Measurements from ENCODE around the gene TEKT2. TPM values are rescaled to one million over a fixed set of nuclear protein-coding genes. Genes with fewer than 3 reads are reported as not detected.

The TEKT2 gene, protein sequence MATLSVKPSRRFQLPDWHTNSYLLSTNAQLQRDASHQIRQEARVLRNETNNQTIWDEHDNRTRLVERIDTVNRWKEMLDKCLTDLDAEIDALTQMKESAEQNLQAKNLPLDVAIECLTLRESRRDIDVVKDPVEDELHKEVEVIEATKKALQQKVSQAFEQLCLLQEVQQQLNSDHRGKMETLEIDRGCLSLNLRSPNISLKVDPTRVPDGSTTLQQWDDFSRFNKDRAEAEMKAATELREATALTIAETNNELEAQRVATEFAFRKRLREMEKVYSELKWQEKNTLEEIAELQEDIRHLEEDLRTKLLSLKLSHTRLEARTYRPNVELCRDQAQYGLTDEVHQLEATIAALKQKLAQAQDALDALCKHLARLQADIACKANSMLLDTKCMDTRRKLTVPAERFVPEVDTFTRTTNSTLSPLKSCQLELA
- not detected for total RNA-seq

DNA sequence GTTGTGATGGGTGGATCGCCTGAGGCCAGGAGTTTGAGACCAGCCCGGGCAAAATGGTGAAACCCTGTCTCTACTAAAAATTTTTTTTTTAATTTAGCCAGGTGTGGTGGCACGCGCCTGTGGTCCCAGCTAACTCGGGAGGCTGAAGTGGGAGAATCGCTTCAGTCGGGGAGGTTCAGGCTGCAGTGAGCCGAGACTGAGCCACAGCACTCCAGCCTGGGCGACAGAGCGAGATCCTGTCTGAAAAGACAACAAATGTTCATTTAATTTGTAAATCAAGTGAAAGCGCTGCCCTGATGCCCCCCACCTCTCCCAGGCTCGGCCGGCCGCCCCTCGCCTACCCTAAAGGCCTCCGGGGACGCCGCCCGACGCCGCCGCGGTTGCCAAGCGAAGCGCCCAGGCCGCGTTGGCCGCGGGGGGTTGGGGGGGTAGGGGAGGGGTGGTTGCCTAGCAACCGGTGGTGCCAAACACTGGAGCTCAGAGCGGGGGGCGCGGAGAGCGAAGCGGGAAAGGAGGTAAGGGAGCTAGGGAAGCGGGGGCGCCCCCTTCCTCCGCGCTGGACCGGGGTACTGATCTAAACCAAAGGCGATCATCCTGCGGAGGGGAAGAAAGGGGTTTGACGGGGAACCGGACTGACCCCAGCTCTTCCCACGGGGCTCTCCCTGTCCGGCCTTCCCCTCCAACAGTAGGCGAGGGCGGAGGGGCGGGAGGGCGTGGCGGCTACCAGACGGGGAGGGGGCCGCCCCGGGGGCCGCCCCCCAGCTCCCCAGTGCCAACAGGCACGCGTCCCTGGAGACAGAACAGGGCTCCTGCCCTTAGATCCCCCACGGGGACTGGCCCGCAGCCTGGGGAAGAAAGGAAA is at the start of gene TEKT2:
Gene TEKT2, plus strand, starts transcription at position 460 of the 862 bp plus-strand sequence. CDS start 828 bp downstream, outside the sequence.
- no peak for TF ChIP-seq POLR2A (IDR thresholded peaks at IDR 0.05)
- TF ChIP-seq, protein P1, sequence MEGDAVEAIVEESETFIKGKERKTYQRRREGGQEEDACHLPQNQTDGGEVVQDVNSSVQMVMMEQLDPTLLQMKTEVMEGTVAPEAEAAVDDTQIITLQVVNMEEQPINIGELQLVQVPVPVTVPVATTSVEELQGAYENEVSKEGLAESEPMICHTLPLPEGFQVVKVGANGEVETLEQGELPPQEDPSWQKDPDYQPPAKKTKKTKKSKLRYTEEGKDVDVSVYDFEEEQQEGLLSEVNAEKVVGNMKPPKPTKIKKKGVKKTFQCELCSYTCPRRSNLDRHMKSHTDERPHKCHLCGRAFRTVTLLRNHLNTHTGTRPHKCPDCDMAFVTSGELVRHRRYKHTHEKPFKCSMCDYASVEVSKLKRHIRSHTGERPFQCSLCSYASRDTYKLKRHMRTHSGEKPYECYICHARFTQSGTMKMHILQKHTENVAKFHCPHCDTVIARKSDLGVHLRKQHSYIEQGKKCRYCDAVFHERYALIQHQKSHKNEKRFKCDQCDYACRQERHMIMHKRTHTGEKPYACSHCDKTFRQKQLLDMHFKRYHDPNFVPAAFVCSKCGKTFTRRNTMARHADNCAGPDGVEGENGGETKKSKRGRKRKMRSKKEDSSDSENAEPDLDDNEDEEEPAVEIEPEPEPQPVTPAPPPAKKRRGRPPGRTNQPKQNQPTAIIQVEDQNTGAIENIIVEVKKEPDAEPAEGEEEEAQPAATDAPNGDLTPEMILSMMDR (IDR thresholded peaks at IDR 0.05) = no peak
- H3K36me3 ChIP-seq = no peaks in the 10 kb centered on the region
- peak within 1 kb of the TSS; percentile 14 to 47 (median 37) for H3K4me3 ChIP-seq
- H3K4me1 ChIP-seq = peaks cover 0 to 16% (median 9%) of the 10 kb centered on the region in 4 donors
- H3K9me3 ChIP-seq = no peaks in the 10 kb centered on the region
- DNase-seq = peak in 2 of 3 donors; percentile 15 to 51
- H3K27me3 ChIP-seq = no peaks in the 10 kb centered on the region
- no peak within 1 kb of the TSS for H3K27ac ChIP-seq

DNA sequence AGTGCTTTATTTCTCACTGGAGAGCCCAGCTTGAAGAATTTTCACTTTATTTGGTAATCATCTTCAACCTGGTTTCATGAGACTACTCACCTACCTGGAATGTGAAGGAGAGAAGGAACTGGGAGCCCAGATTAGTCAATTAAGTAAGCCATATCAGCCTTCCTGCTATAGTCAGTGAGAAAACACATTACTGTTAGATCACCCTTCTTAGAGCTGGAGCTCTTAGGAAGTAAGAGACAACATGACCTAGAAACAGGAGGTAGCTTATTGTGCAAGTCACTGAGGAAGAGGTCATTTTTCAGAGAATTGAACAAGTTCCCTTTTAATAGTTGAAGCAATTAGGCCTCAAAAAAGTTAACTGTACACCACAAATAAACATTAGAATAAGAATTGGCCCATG is 49.2 kb upstream of the TEKT2 start:
- Histone ChIP-seq H3K4me1 (no peaks in the 10 kb centered on the region), H3K36me3 (peaks cover 0 to 45% (median 0%) of the 10 kb centered on the region in 3 donors), H3K27me3 (no peaks in the 10 kb centered on the region), H3K4me3 (no peak overlapping the region), H3K27ac (no peak overlapping the region), H3K9me3 (no peaks in the 10 kb centered on the region)
- no peak for DNase-seq
- TF ChIP-seq, protein P1 (IDR thresholded peaks at IDR 0.05) = no peak
- no peak for TF ChIP-seq POLR2A (IDR thresholded peaks at IDR 0.05)

DNA sequence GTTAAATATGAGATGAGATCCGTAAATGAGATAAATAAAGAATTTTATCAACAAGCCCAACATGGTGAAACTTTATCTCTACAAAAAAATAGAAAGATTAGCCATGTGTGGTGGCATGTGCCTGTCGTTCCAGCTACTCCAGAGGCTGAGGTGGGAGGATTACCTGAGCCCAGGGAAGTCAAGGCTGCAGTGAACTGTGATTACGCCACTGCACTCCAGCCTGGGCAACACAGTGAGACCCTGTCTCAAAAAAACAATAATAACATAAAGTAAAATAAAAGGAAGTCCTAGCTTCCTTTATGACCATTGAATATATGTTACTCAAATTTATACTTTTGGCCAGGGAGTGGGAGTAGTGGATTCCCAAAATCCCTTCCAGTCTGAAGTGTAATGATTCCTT is 48.7 kb upstream of the TEKT2 start:
- no peak for DNase-seq
- H3K27me3 ChIP-seq = no peaks in the 10 kb centered on the region
- H3K4me1 ChIP-seq = no peaks in the 10 kb centered on the region
- no peaks in the 10 kb centered on the region for H3K9me3 ChIP-seq
- H3K4me3 ChIP-seq = no peak overlapping the region
- H3K27ac ChIP-seq = no peak overlapping the region
- peaks cover 0 to 50% (median 0%) of the 10 kb centered on the region in 3 donors for H3K36me3 ChIP-seq
- TF ChIP-seq, protein P1 (IDR thresholded peaks at IDR 0.05) = no peak
- TF ChIP-seq POLR2A (IDR thresholded peaks at IDR 0.05) = no peak

DNA sequence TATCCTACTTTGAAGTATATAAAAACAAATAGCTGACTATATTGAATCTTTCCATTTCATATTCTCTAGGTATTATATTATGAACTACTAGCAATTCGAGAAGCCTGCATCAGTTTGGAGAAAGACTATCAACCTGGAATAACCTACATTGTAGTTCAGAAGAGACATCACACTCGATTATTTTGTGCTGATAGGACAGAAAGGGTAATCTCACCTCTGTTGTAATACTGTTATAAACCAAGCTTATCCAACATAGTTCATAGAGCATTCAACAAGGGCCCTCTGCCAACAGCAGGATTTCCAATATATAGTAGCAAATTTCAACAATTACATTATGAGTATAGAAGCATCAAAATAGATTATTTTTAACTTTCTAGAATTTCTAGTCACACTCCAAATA is 43.7 kb upstream of the TEKT2 start:
- DNase-seq = no peak
- Histone ChIP-seq H3K4me1 (no peaks in the 10 kb centered on the region), H3K36me3 (peaks cover 0 to 72% (median 0%) of the 10 kb centered on the region in 3 donors), H3K27me3 (no peaks in the 10 kb centered on the region), H3K9me3 (no peaks in the 10 kb centered on the region), H3K4me3 (no peak overlapping the region), H3K27ac (no peak overlapping the region)
- no peak for TF ChIP-seq POLR2A (IDR thresholded peaks at IDR 0.05)
- TF ChIP-seq, protein P1 (IDR thresholded peaks at IDR 0.05) = no peak

DNA sequence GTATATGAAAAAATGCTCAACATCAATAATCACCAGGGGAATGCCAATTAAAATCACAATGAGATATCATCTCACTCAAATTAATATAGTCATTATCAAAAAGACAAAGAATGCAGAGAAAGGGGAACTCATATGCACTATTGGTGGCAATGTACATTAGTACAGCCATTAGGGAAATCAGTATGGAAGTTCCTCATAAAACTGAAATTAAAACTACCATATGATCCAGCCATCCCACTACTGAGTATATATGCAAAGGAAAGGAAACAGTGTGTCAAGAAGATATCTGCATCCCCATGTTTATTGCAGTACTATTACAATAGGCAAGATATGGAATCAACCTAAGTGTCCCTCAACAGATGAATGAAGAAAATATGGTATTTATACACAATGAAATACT is 32.1 kb upstream of the TEKT2 start:
- H3K36me3 ChIP-seq = peaks cover 0 to 21% (median 0%) of the 10 kb centered on the region in 3 donors
- no peak overlapping the region for H3K4me3 ChIP-seq
- TF ChIP-seq, protein P1 (IDR thresholded peaks at IDR 0.05) = no peak
- TF ChIP-seq POLR2A (IDR thresholded peaks at IDR 0.05) = no peak
- H3K4me1 ChIP-seq = no peaks in the 10 kb centered on the region
- H3K9me3 ChIP-seq = no peaks in the 10 kb centered on the region
- DNase-seq = no peak
- H3K27me3 ChIP-seq = no peaks in the 10 kb centered on the region
- no peak overlapping the region for H3K27ac ChIP-seq

Measured in Peyer's patch (tissue), 4 donors.